Stimulated activated memory B cell treated with anti-CD40 and anti-IgM and Interleukin-4, amounts not matched to agents 10 μg/mL and 1 μg/mL and 100 μg/mL, for 72 hours (primary cell): ENCODE results near the gene SFI1.

ENCODE experiments used
- ATAC-seq: fragments of 150-1000 bp; cut with Tn5 transposase; 2 replicates; pipeline ENCODE4 v1.10.0; 2021
- H3K27ac Mint-ChIP-seq: one replicate; pipeline ENCODE4 v1.8.0; 2022; ENCODE audit warnings: mild to moderate bottlenecking, mixed read lengths
- H3K27me3 Mint-ChIP-seq: one replicate; pipeline ENCODE4 v1.8.0; 2022; ENCODE audit warnings: mixed read lengths
- H3K36me3 Mint-ChIP-seq: one replicate; pipeline ENCODE4 v1.8.0; 2022; ENCODE audit warnings: mixed read lengths
- H3K4me1 Mint-ChIP-seq: one replicate; pipeline ENCODE4 v1.8.0; 2022; ENCODE audit warnings: mixed read lengths
- H3K4me3 Mint-ChIP-seq: one replicate; pipeline ENCODE4 v1.8.0; 2022; ENCODE audit warnings: mild to moderate bottlenecking, moderate library complexity, mixed read lengths
- H3K9me3 Mint-ChIP-seq: one replicate; pipeline ENCODE4 v1.8.0; 2022; ENCODE audit warnings: mixed read lengths

Gene SFI1

GRCh38 chr22:31621507-31622124 lies 125.3 kb downstream of the SFI1 start:
- no peak for ATAC-seq
- Mint-ChIP-seq H3K36me3 (peaks cover 34% of the 10 kb centered on the region), H3K4me3 (no peak overlapping the region)

GRCh38 chr22:31622980-31623379 lies 126.6 kb downstream of the SFI1 start:
- Mint-ChIP-seq H3K9me3 (no peaks in the 10 kb centered on the region), H3K27me3 (no peaks in the 10 kb centered on the region), H3K36me3 (peaks cover 35% of the 10 kb centered on the region), H3K4me1 (peaks cover 45% of the 10 kb centered on the region), H3K27ac (peak overlapping the region; percentile 53), H3K4me3 (no peak overlapping the region)
- no peak for ATAC-seq

More at GRCh38 chr22:31621507-31622124, 125.3 kb downstream of the SFI1 start:
- no peak overlapping the region for H3K27ac Mint-ChIP-seq
- peaks cover 45% of the 10 kb centered on the region for H3K4me1 Mint-ChIP-seq
- H3K9me3 Mint-ChIP-seq, result no peaks in the 10 kb centered on the region
- H3K27me3 Mint-ChIP-seq, result no peaks in the 10 kb centered on the region

- ATAC-seq, result no peak
- Mint-ChIP-seq H3K4me3 (no peak overlapping the region), H3K27ac (peak overlapping the region; percentile 79), H3K36me3 (peaks cover 42% of the 10 kb centered on the region), H3K9me3 (no peaks in the 10 kb centered on the region), H3K4me1 (peaks cover 53% of the 10 kb centered on the region), H3K27me3 (no peaks in the 10 kb centered on the region)
Observed at GRCh38 chr22:31623592-31624304, 127.4 kb downstream of the SFI1 start.

GRCh38 chr22:31625257-31625640 lies 128.9 kb downstream of the SFI1 start:
- no peak for ATAC-seq
- H3K27ac Mint-ChIP-seq, result peak overlapping the region; percentile 79
- H3K27me3 Mint-ChIP-seq, result no peaks in the 10 kb centered on the region
- H3K4me1 Mint-ChIP-seq, result peaks cover 56% of the 10 kb centered on the region
- no peaks in the 10 kb centered on the region for H3K9me3 Mint-ChIP-seq
- H3K36me3 Mint-ChIP-seq, result peaks cover 34% of the 10 kb centered on the region
- no peak overlapping the region for H3K4me3 Mint-ChIP-seq

- no peak for ATAC-seq
- Mint-ChIP-seq H3K27me3 (no peaks in the 10 kb centered on the region), H3K36me3 (peaks cover 29% of the 10 kb centered on the region), H3K4me3 (no peak overlapping the region), H3K4me1 (peaks cover 56% of the 10 kb centered on the region), H3K27ac (peak overlapping the region; percentile 79), H3K9me3 (no peaks in the 10 kb centered on the region)
Observed at GRCh38 chr22:31625661-31626426, 129.5 kb downstream of the SFI1 start.

GRCh38 chr22:31626427-31627150 lies 130.3 kb downstream of the SFI1 start:
- Mint-ChIP-seq H3K27me3 (no peaks in the 10 kb centered on the region), H3K36me3 (peaks cover 29% of the 10 kb centered on the region), H3K27ac (peak overlapping the region; percentile 79), H3K4me3 (no peak overlapping the region), H3K4me1 (peaks cover 64% of the 10 kb centered on the region), H3K9me3 (no peaks in the 10 kb centered on the region)
- ATAC-seq, result no peak

- peak overlapping the region; percentile 85 for H3K27ac Mint-ChIP-seq
- H3K4me3 Mint-ChIP-seq, result no peak overlapping the region
- peaks cover 70% of the 10 kb centered on the region for H3K4me1 Mint-ChIP-seq
- H3K27me3 Mint-ChIP-seq, result no peaks in the 10 kb centered on the region
- peaks cover 29% of the 10 kb centered on the region for H3K36me3 Mint-ChIP-seq
- ATAC-seq, result no peak
- no peaks in the 10 kb centered on the region for H3K9me3 Mint-ChIP-seq
Observed at GRCh38 chr22:31627223-31627731, 130.9 kb downstream of the SFI1 start.

DNA sequence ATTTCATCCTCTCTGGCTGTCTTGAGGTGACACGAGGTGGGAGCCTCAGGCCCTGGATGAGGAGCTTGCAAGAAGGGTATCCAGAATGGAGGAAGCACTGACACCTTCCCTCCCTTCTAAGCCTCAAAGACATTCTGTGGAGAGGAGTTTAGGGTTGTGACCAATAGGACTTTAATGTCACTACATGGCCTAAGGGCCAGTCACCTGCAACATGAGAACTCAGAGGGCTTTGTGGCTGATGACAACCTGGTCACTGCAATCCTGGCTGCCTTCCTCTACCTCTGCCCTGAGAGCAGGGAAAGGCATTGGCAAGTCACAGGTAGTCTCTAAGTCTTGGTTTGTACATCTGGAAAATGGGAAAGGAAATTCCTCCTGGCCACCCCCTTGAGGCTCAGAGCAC lies 132.0 kb downstream of the SFI1 start:
- H3K27me3 Mint-ChIP-seq, result no peaks in the 10 kb centered on the region
- H3K9me3 Mint-ChIP-seq, result no peaks in the 10 kb centered on the region
- ATAC-seq, result no peak
- peak overlapping the region; percentile 85 for H3K27ac Mint-ChIP-seq
- peaks cover 71% of the 10 kb centered on the region for H3K4me1 Mint-ChIP-seq
- peaks cover 29% of the 10 kb centered on the region for H3K36me3 Mint-ChIP-seq
- no peak overlapping the region for H3K4me3 Mint-ChIP-seq

DNA sequence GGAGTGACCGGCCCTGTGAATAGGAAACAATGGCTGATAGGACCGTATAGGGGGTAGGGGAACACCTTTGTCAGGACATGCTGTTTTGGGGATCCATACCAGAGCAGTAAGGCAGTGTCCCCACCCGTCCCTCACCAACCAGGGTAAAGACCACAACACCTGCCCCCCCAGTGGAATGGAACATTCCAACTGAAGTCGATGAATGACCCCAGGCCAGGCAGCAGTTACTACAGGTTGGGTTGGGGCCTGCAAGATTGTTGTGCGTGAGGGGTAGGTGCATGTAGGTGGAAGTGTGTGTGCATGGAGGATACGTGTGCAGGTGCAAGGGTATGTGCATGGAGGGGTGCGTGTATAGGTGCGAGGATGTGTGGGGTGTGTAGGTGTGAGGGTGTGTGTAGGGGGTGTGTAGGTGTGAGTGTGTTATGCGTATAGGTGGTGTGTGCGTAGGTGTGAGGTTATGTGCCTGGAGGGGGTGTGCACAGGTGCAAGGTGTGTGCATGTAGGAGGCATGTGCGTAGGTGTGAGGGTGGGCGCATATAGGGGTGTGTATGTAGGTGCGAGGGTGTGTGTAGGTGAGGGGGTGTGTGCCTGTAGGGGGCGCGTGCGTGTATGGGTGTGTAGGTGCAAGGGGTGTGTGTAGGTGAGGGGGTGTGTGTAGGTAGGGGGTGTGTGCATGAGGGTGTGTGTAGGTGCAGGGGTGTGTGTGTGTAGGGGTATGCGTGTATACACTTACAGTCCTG lies 132.8 kb downstream of the SFI1 start:
- H3K4me1 Mint-ChIP-seq, result peaks cover 79% of the 10 kb centered on the region
- H3K27me3 Mint-ChIP-seq, result no peaks in the 10 kb centered on the region
- ATAC-seq, result no peak
- no peaks in the 10 kb centered on the region for H3K9me3 Mint-ChIP-seq
- peak overlapping the region; percentile 85 for H3K27ac Mint-ChIP-seq
- H3K4me3 Mint-ChIP-seq, result peak overlapping the region; percentile 40
- peaks cover 32% of the 10 kb centered on the region for H3K36me3 Mint-ChIP-seq

- Mint-ChIP-seq H3K27me3 (no peaks in the 10 kb centered on the region), H3K4me1 (peaks cover 77% of the 10 kb centered on the region), H3K9me3 (no peaks in the 10 kb centered on the region), H3K36me3 (peaks cover 27% of the 10 kb centered on the region), H3K27ac (peak overlapping the region; percentile 85), H3K4me3 (peak overlapping the region; percentile 63)
- ATAC-seq, result no peak
Observed at GRCh38 chr22:31629741-31630184, 133.4 kb downstream of the SFI1 start.

GRCh38 chr22:31630331-31631329 lies 134.3 kb downstream of the SFI1 start:
- H3K9me3 Mint-ChIP-seq, result no peaks in the 10 kb centered on the region
- H3K4me3 Mint-ChIP-seq, result peak overlapping the region; percentile 80
- H3K4me1 Mint-ChIP-seq, result peaks cover 75% of the 10 kb centered on the region
- peak overlapping the region; percentile 85 for H3K27ac Mint-ChIP-seq
- peak; percentile 91 for ATAC-seq
- H3K36me3 Mint-ChIP-seq, result peaks cover 23% of the 10 kb centered on the region
- H3K27me3 Mint-ChIP-seq, result no peaks in the 10 kb centered on the region

DNA sequence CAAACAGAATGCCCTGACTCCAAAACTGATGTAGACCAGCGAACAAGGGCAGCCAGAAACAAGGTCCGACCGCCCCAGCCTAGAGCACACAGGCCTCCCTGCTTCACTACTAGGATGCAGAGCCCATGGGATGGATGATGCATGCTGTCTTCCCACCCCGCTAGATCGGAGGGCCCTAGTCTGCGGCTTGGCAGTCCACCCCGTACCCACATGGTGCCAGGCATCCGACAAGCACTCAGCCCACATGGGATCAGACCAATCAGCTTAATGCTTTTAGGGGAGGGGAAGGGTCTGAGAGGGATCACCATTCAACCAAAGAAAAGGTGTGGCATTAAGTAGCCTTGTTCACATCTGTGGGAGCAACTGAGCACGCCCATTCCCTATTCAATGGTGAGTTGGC lies 135.1 kb downstream of the SFI1 start:
- H3K4me1 Mint-ChIP-seq, result peaks cover 72% of the 10 kb centered on the region
- peak overlapping the region; percentile 85 for H3K27ac Mint-ChIP-seq
- no peaks in the 10 kb centered on the region for H3K27me3 Mint-ChIP-seq
- peaks cover 19% of the 10 kb centered on the region for H3K36me3 Mint-ChIP-seq
- H3K4me3 Mint-ChIP-seq, result peak overlapping the region; percentile 80
- ATAC-seq, result no peak
- H3K9me3 Mint-ChIP-seq, result no peaks in the 10 kb centered on the region

DNA sequence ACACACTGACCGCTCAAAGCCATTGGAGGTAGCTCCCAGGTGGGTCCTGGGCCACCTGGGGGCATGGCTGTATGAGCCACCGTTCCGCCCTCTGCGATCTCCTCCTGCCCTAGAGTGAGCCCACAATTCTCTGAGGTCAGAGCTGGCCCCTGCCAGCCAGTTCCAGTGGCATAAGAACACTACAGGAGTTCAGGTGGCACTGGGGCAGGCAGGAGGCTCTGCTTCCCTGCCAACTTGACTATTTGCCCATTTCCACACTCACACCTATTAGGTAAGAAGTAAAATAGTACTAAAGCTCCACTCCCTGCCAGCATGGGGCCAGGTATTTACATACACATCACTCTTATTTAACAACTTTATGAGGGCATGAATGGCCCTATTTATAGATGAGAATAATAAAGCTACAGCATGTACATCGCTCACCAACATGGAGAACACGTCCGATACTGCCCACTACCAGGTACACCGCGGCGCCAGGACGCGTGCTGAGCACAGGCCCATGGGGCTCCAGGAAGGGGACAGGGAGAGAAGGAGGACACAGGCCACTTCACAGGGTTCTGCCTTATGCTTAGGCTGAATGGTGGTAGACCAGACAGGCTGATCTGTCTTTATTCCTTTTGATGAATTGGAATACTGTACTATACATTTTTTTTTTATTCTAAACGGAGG lies 139.4 kb downstream of the SFI1 start:
- Mint-ChIP-seq H3K36me3 (peaks cover 9% of the 10 kb centered on the region), H3K9me3 (no peaks in the 10 kb centered on the region), H3K27ac (peak overlapping the region; percentile 40), H3K4me3 (no peak overlapping the region), H3K27me3 (no peaks in the 10 kb centered on the region), H3K4me1 (peaks cover 75% of the 10 kb centered on the region)
- no peak for ATAC-seq
